ENCODE measurements around the gene TUT1.

TUT1 gene

GRCh38 chr11:62603072-62603408 is 11.7 kb upstream of the TUT1 start:
- Histone ChIP-seq H3K9me3 (ENCODE audit: control insufficient read depth, low read depth, low read length) (no peaks in the 10 kb centered on the region), H3K4me1 (ENCODE audit: control insufficient read depth, low read depth, low read length) (peaks cover 27% of the 10 kb centered on the region), H3K4me3 (ENCODE audit: low read length) (peak overlapping the region; percentile 92), H3K27me3 (ENCODE audit: control insufficient read depth, insufficient read depth, low read length) (peaks cover 16% of the 10 kb centered on the region), H3K27ac (ENCODE audit: low read length) (no peak overlapping the region), H3K9ac (ENCODE audit: low read length) (peak overlapping the region; percentile 83), H3K36me3 (ENCODE audit: control insufficient read depth, low read depth, low read length) (peaks cover 13% of the 10 kb centered on the region)

GRCh38 chr11:62602141-62603071 is 11.1 kb upstream of the TUT1 start:
- Histone ChIP-seq H3K9me3 (ENCODE audit: control insufficient read depth, low read depth, low read length) (no peaks in the 10 kb centered on the region), H3K4me3 (ENCODE audit: low read length) (peak overlapping the region; percentile 92), H3K36me3 (ENCODE audit: control insufficient read depth, low read depth, low read length) (peaks cover 19% of the 10 kb centered on the region), H3K4me1 (ENCODE audit: control insufficient read depth, low read depth, low read length) (peaks cover 27% of the 10 kb centered on the region), H3K9ac (ENCODE audit: low read length) (peak overlapping the region; percentile 83), H3K27ac (ENCODE audit: low read length) (peak overlapping the region; percentile 59), H3K27me3 (ENCODE audit: control insufficient read depth, insufficient read depth, low read length) (peaks cover 16% of the 10 kb centered on the region)

- H3K27ac ChIP-seq (ENCODE audit: low read length) = peak within 1 kb of the TSS; percentile 59
- H3K9me3 ChIP-seq (ENCODE audit: control insufficient read depth, low read depth, low read length) = no peaks in the 10 kb centered on the region
- peak within 1 kb of the TSS; percentile 89 for H3K9ac ChIP-seq (ENCODE audit: low read length)
- H3K4me1 ChIP-seq (ENCODE audit: control insufficient read depth, low read depth, low read length) = peaks cover 27% of the 10 kb centered on the region
- peak within 1 kb of the TSS; percentile 92 for H3K4me3 ChIP-seq (ENCODE audit: low read length)
- peaks cover 16% of the 10 kb centered on the region for H3K27me3 ChIP-seq (ENCODE audit: control insufficient read depth, insufficient read depth, low read length)
- H3K36me3 ChIP-seq (ENCODE audit: control insufficient read depth, low read depth, low read length) = peaks cover 28% of the 10 kb centered on the region
These were observed 10.2 kb upstream of the TUT1 start, which contains the start of gene MTA2 for GRCh38 chr11:62601372-62602140. Gene MTA2 (minus strand): TSS chr11:62601865. CDS start chr11:62601450, 415 bp downstream.

- Histone ChIP-seq H3K9me3 (ENCODE audit: control insufficient read depth, low read depth, low read length) (no peaks in the 10 kb centered on the region), H3K27ac (ENCODE audit: low read length) (peak overlapping the region; percentile 48), H3K9ac (ENCODE audit: low read length) (peak overlapping the region; percentile 89), H3K36me3 (ENCODE audit: control insufficient read depth, low read depth, low read length) (peaks cover 33% of the 10 kb centered on the region), H3K27me3 (ENCODE audit: control insufficient read depth, insufficient read depth, low read length) (peaks cover 16% of the 10 kb centered on the region), H3K4me3 (ENCODE audit: low read length) (peak overlapping the region; percentile 92), H3K4me1 (ENCODE audit: control insufficient read depth, low read depth, low read length) (peaks cover 27% of the 10 kb centered on the region)
These were observed 9.7 kb upstream of the TUT1 start for GRCh38 chr11:62601122-62601371.

GRCh38 chr11:62600367-62601121 is 9.2 kb upstream of the TUT1 start:
- Histone ChIP-seq H3K27ac (ENCODE audit: low read length) (peak overlapping the region; percentile 48), H3K4me1 (ENCODE audit: control insufficient read depth, low read depth, low read length) (peaks cover 27% of the 10 kb centered on the region), H3K9me3 (ENCODE audit: control insufficient read depth, low read depth, low read length) (no peaks in the 10 kb centered on the region), H3K36me3 (ENCODE audit: control insufficient read depth, low read depth, low read length) (peaks cover 38% of the 10 kb centered on the region), H3K27me3 (ENCODE audit: control insufficient read depth, insufficient read depth, low read length) (peaks cover 16% of the 10 kb centered on the region), H3K9ac (ENCODE audit: low read length) (peak overlapping the region; percentile 89), H3K4me3 (ENCODE audit: low read length) (peak overlapping the region; percentile 92)

GRCh38 chr11:62599901-62600300 is 8.6 kb upstream of the TUT1 start:
- peak overlapping the region; percentile 92 for H3K4me3 ChIP-seq (ENCODE audit: low read length)
- peaks cover 24% of the 10 kb centered on the region for H3K4me1 ChIP-seq (ENCODE audit: control insufficient read depth, low read depth, low read length)
- H3K27ac ChIP-seq (ENCODE audit: low read length) = no peak overlapping the region
- H3K36me3 ChIP-seq (ENCODE audit: control insufficient read depth, low read depth, low read length) = peaks cover 44% of the 10 kb centered on the region
- no peak overlapping the region for H3K9ac ChIP-seq (ENCODE audit: low read length)
- peaks cover 16% of the 10 kb centered on the region for H3K27me3 ChIP-seq (ENCODE audit: control insufficient read depth, insufficient read depth, low read length)
- no peaks in the 10 kb centered on the region for H3K9me3 ChIP-seq (ENCODE audit: control insufficient read depth, low read depth, low read length)

- H3K4me1 ChIP-seq (ENCODE audit: control insufficient read depth, low read depth, low read length) = peaks cover 19% of the 10 kb centered on the region
- no peak overlapping the region for H3K27ac ChIP-seq (ENCODE audit: low read length)
- H3K4me3 ChIP-seq (ENCODE audit: low read length) = peak overlapping the region; percentile 92
- no peaks in the 10 kb centered on the region for H3K9me3 ChIP-seq (ENCODE audit: control insufficient read depth, low read depth, low read length)
- peaks cover 51% of the 10 kb centered on the region for H3K36me3 ChIP-seq (ENCODE audit: control insufficient read depth, low read depth, low read length)
- H3K9ac ChIP-seq (ENCODE audit: low read length) = no peak overlapping the region
- peaks cover 16% of the 10 kb centered on the region for H3K27me3 ChIP-seq (ENCODE audit: control insufficient read depth, insufficient read depth, low read length)
These were observed 7.9 kb upstream of the TUT1 start for GRCh38 chr11:62599069-62599696.

- Histone ChIP-seq H3K9me3 (ENCODE audit: control insufficient read depth, low read depth, low read length) (no peaks in the 10 kb centered on the region), H3K4me3 (ENCODE audit: low read length) (no peak overlapping the region), H3K36me3 (ENCODE audit: control insufficient read depth, low read depth, low read length) (peaks cover 58% of the 10 kb centered on the region), H3K9ac (ENCODE audit: low read length) (no peak overlapping the region), H3K27ac (ENCODE audit: low read length) (no peak overlapping the region), H3K4me1 (ENCODE audit: control insufficient read depth, low read depth, low read length) (peaks cover 24% of the 10 kb centered on the region), H3K27me3 (ENCODE audit: control insufficient read depth, insufficient read depth, low read length) (no peaks in the 10 kb centered on the region)
These were observed 3.8 kb upstream of the TUT1 start for GRCh38 chr11:62595124-62595523.

- no peak overlapping the region for H3K9ac ChIP-seq (ENCODE audit: low read length)
- no peaks in the 10 kb centered on the region for H3K9me3 ChIP-seq (ENCODE audit: control insufficient read depth, low read depth, low read length)
- H3K27ac ChIP-seq (ENCODE audit: low read length) = no peak overlapping the region
- no peak overlapping the region for H3K4me3 ChIP-seq (ENCODE audit: low read length)
- H3K36me3 ChIP-seq (ENCODE audit: control insufficient read depth, low read depth, low read length) = peaks cover 51% of the 10 kb centered on the region
- peaks cover 12% of the 10 kb centered on the region for H3K4me1 ChIP-seq (ENCODE audit: control insufficient read depth, low read depth, low read length)
- H3K27me3 ChIP-seq (ENCODE audit: control insufficient read depth, insufficient read depth, low read length) = no peaks in the 10 kb centered on the region
These were observed 2.2 kb upstream of the TUT1 start for GRCh38 chr11:62593434-62594044.

- H3K27me3 ChIP-seq (ENCODE audit: control insufficient read depth, insufficient read depth, low read length) = no peaks in the 10 kb centered on the region
- peaks cover 12% of the 10 kb centered on the region for H3K4me1 ChIP-seq (ENCODE audit: control insufficient read depth, low read depth, low read length)
- no peak overlapping the region for H3K9ac ChIP-seq (ENCODE audit: low read length)
- no peak overlapping the region for H3K4me3 ChIP-seq (ENCODE audit: low read length)
- no peak overlapping the region for H3K27ac ChIP-seq (ENCODE audit: low read length)
- no peaks in the 10 kb centered on the region for H3K9me3 ChIP-seq (ENCODE audit: control insufficient read depth, low read depth, low read length)
- H3K36me3 ChIP-seq (ENCODE audit: control insufficient read depth, low read depth, low read length) = peaks cover 49% of the 10 kb centered on the region
These were observed 1.7 kb upstream of the TUT1 start for GRCh38 chr11:62592989-62593421.

Measured in iPS-18a (cell line).